NOMO-1 (cell line): Measurements from ENCODE around the gene ZNF132.
A peak's percentile ranks its signal among the peaks of the same experiment; 100 is the strongest.
"Not testable (repeated sequence)": the region's sequence is repeated elsewhere in the genome, so short reads cannot be mapped to it uniquely, and the experiment has no call there.

Experiments
- DNase-seq, 2 experiments: peaks; one replicate each; lab custom pipeline; 2025; ENCODE audit not compliant: unreplicated experiment in 2 of 2; lab: John Stamatoyannopoulos, UW

The ZNF132 gene

DNA sequence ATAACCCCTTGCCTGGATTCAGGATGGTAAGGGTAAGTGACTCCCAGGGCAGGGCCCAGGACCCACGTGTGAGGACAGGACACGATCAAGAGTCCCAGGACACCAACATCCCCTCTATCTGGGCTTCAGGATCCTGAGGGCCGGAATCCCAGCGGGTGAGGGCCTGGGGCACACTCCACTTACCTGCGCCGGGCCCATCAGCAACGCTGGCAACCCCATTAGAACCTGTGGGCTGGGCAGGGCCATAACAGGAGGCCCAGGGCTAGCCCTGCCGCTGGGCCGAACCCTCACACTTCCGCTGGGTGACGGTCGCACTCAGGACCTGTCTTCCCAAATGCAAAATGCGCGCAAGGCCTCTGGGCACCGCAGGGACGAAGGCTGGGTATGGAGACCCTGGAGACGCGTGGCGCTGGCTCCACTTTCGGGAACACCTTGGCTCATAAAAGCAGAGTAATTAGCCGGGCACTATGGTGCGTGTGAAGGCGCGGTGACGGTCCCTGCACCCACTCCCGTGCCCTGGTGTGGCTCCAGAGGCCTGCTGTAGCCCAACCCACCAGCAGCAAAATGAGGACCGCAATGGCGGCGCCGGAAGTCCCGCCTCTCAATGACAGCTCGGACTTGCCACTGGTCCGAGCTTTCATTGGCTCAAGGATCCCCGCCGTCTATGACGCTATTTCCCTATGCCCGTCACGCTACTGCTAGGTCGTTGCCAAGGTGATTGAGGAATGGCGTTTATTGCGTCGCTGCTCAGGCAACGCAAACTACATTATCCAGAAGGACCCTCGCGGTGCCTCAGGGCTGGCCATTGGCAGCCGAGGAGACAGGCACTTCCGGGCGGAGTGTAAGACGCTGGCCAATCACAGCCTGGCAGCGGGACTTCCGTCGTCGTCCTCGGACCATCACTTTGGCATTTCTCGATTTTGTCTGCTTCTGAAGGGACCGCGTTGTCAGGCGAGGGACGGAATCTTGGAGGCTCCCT lies at the start of gene ZNF132:
Gene ZNF132, minus strand, starts transcription at position 578 of the 979 bp plus-strand sequence. Its CDS starts 332 bp downstream, at position 246.
- peak; percentile 93 to 99 for DNase-seq

DNA sequence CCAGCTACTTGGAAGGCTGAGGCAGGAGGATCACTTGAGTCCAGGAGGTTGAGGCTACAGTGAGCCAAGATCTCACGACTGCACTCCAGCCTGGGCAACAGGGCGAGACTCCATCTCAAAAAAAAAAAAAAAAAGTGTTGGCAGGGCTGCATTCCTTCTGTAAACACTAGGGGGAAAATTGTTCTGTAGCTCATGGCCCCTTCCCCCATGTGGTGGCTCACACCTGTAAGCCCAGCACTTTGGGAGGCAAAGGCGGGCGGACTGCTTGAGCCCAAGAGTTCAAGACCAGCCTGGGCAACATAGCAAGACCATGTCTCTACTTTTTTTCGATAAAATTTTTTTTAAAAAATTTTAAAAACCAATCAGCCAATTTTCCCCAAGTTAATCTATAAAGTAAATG lies 44.4 kb upstream of the ZNF132 start:
- not testable (repeated sequence) for DNase-seq

DNA sequence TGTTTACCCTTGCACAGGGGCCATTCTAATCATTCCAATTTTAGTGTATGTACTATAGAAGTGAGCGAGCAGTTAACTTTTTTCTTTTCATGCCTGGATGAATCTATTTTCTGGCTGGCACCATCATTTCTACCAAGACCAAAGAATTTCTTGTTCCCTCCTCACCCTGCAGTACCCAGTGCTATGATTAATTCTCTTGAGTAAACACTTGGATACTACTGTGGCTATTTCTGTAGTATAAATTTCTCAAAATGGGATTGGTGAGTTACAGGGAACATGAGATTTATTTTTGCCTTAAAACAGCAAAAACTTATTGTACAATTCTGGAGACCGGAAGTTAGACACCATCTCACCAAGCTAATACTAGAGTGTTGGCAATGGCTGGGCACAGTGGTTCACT lies 43.8 kb upstream of the ZNF132 start:
- no peak for DNase-seq

DNA sequence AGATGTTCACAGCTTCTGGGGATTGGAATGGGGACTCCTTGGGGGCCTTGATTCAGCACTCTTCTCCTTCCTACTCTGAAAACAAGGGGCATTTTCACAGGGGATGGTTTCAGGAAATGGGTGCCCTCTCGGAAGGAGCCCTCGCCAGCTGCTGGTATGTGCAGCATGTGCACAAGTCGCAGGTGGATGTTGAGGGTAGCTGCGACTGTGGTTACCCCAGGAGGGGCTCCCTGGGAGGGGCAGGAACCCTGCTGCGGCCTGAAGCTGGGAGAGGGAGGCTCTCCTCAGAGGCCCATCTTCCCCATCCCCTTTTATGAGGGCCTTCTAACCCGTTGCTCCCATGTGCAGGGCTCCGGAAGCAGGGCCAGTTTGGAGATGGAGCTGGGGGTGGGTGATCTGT lies 42.4 kb upstream of the ZNF132 start:
- DNase-seq = no peak

DNA sequence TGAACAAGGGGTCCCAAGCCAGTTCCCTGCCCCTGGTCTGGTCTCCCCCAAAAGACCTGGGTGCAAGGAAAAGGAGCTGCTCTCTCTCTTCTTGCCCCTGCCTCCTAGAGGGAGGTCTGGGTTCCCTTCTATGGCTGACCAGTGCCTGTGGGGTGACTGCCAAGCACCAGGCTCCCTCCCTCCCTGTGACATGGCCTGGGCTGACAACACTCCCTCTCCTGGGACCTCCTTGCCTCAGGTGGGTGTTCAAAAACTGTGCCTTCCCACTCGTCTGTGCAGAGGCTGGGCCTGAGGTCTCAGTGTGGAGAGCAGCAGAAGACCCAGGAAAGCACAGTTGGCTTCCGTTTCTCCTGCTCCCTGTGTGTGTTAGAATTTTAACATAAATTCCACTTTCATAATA lies 40.9 kb upstream of the ZNF132 start:
- DNase-seq = no peak

DNA sequence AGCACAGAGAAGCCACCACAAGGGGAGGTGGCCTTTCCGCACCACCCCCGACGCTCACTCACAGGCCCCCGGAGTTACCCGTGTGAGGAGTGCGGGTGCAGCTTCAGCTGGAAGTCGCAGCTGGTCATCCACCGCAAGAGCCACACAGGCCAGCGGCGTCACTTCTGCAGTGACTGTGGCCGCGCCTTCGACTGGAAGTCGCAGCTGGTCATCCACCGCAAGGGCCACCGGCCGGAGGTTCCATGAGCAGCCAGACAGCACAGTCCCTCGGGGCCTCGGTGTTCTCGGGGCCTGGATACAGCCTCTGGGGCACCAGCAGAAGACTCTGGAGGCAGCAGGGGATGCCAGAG lies 40.5 kb upstream of the ZNF132 start:
- DNase-seq = no peak

DNA sequence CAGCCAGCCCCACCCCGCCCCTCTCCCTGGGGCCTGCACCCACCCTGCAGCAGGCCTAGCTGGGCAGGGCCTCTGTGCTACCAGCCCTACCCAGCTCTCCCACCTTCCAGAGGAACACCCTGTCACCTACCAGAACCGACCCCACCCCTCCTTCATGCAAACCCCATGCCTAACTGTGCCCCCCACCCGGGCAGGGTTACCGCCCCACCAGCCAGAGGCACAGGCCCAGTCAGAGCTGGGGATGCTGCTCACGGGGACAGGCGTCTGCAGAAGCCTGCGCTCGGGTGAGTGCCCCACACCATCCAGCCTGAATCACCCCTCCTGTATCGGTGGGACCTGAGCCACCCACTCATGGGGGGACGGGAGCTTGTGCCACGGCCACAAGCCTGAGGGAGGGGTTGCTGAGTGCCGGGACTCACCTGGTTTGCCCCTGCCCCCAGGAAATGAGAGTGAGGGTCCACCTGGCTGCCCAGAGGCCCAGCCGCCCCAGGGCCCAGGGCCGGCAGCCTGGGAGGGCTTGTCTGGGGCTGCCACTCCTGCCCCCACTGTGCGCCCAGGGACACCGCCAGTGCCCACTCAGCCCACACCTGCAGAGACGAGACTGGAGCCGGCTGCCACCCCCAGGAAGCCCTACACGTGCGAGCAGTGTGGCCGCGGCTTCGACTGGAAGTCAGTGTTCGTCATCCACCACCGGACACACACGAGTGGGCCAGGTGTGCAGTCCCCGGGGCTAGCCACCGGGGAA lies 40.0 kb upstream of the ZNF132 start:
- no peak for DNase-seq

DNA sequence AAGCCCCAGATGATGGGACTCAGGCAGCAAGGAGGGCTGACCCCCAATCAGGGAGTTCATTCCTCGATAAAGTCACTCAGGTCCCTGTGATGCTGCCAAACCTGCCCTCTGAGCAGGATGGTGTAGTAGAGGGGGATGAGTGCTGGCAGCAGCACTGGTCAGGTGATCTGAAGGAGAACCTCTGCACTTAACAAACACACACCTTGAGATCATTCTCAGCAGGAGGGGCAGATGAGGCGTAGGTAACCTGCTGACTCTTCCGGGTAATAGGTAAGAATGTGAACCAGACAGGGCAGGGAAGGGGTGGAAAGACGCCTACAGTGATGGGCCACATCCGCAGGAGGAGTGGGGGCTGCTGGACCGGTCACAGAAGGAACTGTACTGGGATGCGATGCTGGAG lies 39.4 kb upstream of the ZNF132 start:
- no peak for DNase-seq

DNA sequence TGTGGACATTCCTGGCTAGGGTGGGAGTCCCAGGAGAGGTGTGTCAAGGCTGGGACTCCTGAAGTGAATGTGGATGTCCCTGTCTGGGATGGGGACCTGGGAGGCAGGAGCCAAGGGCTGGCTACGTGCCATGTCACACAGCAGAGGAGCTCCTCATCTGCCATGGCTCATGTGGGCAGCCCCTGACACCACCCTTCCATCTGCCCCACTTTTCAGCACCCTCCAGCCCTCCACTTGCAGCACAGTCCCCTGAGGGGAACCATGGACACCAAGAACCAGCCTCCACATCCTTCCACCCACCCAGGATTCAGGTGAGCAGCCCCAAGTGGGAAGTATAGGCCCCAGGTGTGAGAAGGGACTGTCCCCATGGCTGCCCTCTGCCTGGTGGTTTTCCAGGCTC lies 37.9 kb upstream of the ZNF132 start:
- DNase-seq = no peak

DNA sequence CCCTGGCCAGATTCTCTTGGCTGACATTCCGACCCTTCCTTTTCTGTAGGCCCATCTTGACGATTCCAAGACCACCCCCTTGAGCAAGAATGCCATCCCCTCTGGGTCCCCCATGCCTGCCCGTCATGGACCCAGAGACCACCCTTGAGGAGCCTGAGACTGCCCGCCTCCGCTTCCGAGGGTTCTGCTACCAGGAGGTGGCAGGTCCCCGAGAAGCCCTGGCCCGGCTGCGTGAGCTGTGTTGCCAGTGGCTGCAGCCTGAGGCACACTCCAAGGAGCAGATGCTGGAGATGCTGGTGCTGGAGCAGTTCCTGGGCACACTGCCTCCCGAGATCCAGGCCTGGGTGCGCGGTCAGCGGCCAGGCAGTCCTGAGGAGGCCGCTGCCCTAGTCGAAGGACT lies 37.2 kb upstream of the ZNF132 start:
- no peak for DNase-seq

DNA sequence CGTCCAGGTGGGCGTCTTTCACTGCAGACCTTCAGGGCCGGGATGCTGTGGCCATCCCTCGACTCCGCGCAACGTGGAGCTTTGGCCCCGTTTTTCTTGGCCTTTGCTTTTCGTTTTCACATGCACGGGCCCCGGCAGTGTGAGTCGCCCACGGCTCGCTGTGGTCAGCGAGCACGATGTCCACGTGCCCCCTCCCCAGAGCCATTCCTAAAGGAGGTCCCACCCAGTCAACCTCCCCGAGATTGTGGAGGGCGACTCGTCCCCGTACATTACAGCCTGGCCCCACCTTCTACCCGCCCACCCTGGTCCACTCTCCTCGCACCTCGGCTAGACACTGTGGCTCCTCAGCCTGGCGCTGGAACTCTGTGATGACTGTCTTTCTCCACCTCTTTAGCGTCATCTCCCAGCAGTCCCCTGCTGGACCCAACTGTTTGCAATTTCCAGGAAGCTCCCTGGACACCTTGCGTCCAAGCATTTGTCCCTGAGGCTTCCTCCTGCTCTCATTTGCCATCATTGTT lies 36.6 kb upstream of the ZNF132 start:
- DNase-seq = no peak

DNA sequence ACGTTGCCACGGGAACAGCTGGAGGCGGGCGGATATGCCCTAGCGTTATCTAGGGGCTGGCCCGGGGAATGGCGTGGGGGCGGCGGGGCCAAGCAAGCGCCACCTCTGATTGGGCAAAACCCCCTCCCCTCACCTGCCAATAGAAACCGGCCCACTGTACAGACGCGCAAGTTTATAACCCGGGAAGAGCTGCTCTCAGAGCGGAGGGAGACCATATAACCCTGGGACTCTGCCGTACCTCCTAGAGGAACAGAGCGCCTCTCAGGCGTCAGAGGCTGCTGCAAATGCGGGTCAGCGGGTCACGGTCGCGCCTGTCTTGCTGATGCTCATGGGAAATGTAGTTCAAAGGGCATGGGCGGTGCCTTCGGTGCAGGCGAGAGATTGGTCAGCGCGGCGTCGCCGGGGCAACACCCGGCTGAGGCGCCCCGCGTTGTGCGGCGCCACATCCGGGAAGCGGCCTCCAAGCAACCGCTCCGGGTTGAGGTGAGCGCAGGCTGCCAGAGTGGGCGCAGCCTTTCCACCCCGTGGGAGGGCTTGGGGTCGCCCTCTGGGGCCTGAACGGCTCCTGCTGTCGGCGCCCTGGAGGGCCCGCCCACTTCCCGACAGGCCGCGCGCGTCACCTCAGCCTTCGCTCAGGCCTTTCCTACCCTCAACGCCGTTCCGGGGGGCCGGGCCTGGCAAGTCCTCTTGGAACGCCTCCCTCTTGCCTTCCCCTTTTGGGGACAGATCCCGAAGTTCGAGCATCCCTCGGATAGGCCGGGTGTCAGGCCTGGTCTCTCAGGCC lies 36.0 kb upstream of the ZNF132 start, which contains the start of gene ZNF446:
Gene ZNF446, plus strand, starts transcription at position 639 of the 784 bp plus-strand sequence. CDS start 867 bp downstream, outside the sequence.
- DNase-seq = peak; percentile 96 to 97

DNA sequence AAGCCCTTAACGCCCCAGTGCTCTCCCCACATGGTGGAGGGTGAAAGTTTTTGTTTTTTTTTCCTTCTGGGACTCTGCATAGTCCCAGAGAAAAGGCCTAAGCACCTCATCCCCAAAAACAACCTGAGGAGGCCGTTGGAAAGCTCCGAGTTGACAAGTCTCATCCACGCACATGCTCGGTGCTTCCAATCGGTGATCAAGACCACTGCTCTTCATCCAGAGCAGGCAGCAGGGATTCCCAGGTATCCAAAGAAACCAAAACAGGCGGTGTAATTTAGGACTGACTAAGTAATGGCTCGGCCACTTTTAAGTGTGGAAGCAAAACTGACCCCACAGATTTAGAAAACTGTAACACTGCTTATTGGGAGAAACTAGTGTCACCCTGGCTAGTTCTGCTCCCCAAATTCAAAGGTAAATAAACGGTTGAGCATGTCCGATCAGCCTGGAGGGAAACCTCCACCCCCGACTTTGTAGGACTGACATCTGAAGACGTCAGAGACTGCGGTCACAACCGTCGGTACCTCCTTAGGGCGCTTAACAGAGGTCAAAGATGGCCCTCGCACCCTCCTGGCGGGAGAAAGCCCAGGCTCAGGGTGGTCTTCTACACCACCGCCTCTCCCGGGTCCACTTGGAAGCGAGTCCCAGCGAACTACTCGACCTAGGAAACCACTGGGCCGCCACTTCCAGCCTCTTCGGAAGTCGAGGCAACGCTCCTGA lies 35.2 kb upstream of the ZNF132 start:
- DNase-seq = peak in 1 of 2 experiments; percentile 32

DNA sequence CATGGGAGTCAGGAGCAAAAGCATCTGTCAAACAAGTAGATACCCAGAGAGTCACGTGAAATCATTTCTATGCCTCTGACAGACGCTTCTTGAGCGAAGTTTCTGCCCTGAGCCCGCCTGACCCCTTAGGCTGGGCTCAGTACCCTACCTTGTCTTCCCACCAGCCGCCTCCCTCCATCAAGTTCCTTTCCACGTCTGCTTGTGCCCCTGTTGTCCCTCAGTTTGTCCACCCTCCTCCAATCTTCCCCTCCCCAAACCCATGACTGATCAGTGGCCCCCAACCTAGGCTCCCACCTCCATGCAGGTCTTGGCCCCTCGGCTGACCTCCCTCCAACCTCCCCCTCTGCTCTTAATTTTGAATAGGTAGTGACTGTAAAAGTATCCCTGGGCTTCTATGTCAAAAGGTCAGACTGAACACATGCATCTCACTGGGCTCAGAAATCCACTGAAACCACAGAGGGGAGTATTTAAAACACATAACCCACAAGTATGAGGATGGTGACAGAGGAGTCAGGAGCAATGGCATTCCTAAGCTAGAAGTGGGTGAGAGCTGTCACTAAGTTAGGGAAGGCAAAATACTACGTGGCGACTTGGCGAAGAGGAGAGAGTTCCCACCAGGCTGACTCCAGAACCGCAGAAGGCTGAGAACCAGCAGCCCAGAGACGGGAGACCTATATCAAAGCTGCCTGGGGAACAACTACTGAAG lies 34.5 kb upstream of the ZNF132 start:
- DNase-seq = no peak

DNA sequence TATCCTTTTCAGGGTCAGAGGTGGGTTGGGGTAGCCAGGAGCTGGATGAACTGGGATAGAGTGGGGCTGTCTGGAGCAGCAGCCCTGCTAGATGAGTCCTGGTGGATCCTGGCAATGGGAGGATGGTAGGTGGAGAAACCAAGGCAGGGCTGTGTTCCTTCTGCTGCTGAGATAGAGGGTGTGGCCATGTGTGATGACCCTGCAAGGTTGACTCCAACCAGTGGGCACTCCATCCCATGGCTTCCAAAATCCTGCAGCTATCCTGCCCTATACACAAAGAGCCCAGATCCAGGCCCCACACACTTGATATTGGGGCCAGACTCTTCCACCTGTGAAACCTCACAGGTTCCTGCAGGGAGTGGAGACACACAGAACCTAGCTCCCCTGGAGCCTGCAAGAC lies 33.8 kb upstream of the ZNF132 start:
- DNase-seq = no peak

DNA sequence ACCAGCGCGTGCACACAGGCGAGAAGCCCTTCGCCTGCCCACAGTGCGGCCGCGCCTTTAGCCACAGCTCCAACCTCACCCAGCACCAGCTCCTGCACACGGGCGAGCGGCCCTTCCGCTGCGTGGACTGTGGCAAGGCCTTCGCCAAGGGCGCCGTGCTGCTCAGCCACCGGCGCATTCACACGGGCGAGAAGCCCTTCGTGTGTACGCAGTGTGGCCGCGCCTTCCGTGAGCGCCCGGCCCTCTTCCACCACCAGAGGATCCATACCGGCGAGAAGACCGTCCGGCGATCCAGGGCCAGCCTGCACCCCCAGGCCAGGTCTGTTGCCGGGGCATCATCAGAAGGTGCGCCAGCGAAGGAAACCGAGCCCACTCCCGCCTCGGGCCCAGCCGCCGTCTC lies 31.8 kb upstream of the ZNF132 start:
- no peak for DNase-seq

DNA sequence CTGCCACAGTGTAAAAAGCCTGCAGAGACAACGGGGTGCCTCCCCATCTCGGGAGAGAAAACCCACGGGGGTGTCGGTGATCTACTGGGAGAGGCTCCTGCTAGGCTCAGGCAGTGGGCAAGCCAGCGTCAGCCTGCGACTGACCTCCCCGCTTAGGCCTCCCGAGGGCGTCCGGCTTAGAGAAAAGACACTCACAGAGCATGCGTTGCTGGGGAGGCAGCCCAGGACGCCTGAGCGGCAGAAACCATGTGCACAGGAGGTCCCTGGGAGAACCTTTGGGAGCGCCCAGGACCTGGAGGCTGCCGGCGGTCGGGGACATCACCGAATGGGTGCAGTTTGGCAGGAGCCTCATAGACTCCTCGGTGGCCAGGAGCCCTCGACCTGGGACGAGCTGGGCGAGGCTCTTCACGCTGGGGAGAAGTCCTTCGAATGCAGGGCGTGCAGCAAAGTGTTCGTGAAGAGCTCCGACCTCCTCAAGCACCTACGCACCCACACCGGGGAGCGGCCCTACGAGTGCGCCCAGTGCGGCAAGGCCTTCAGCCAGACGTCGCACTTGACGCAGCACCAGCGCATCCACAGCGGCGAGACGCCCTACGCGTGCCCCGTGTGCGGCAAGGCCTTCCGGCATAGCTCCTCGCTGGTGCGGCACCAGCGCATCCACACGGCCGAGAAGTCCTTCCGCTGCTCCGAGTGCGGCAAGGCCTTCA lies 31.0 kb upstream of the ZNF132 start:
- not testable (repeated sequence) for DNase-seq

DNA sequence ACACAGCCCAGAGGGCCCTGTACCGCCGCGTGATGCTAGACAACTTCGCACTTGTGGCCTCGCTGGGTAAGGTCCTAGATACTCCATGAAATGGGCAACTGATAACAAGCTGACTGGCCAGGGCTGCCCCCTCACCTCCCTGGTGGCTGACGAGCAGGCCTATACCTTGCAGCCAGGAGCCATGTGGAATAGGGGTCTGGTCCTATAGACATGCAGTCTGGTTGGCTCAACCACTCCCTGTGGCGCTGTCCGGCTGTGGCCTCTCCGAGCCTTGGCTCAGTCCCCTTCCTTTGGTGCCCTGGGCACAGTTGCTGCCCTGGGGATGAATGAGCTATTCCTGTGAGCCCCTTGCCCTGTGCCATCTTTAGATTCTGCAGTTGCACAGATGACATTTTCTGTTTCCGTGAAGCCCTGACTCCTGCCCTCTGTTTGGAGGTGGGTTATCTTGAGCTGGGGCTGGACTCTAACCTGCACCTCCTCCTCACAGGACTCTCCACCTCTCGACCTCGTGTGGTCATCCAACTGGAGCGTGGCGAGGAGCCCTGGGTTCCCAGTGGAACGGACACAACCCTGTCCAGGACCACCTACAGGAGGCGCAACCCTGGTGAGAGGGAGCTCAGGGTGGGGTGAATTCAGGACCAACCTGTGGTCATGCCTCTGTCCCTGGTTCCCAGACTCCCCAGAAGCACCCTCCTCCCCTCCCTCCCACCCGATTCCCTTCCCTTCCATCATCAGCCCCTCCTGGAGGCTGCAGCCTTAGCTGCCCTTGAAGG lies 29.5 kb upstream of the ZNF132 start:
- no peak for DNase-seq
